MM.1S (cell line): ENCODE results near the gene SYT9.

ENCODE experiments used
- DNase-seq: peaks from one replicate; pipeline ENCODE4 v3.0.0-alpha.2; 2015
- H2AFZ ChIP-seq: fragments of 300-600 bp; sonication (generic); 2 replicates; pipeline ENCODE4 v1.6.0; 2016; ENCODE audit warnings: antibody characterized with exemption, low read length
- H3F3A ChIP-seq: fragments of 300-600 bp; sonication (generic); 2 replicates; pipeline ENCODE4 v1.6.1; 2016; ENCODE audit warnings: mild to moderate bottlenecking, antibody characterized with exemption, low read length, moderate library complexity, mixed read lengths; ENCODE audit not compliant: insufficient read depth
- H3K27ac ChIP-seq: fragments of 300-600 bp; sonication (generic); 2 replicates; pipeline ENCODE4 v1.5.1; 2016; ENCODE audit warnings: mild to moderate bottlenecking, low read length
- H3K27me3 ChIP-seq: fragments of 300-600 bp; sonication (generic); replicated peaks from 2 replicates; pipeline ENCODE4 v1.6.0; 2016; ENCODE audit warnings: low read length; ENCODE audit not compliant: insufficient read depth
- H3K36me3 ChIP-seq: fragments of 300-600 bp; sonication (generic); replicated peaks from 2 replicates; pipeline ENCODE4 v1.6.1; 2016; ENCODE audit warnings: mild to moderate bottlenecking, low read length, mixed read lengths; ENCODE audit not compliant: insufficient read depth
- H3K4me1 ChIP-seq: fragments of 300-600 bp; sonication (generic); 2 replicates; pipeline ENCODE4 v1.6.1; 2016; ENCODE audit warnings: low read length, mixed read lengths
- H3K4me2 ChIP-seq: fragments of 300-600 bp; sonication (generic); 2 replicates; pipeline ENCODE4 v1.6.0; 2016; ENCODE audit warnings: low read depth, low read length
- H3K4me3 ChIP-seq: fragments of 300-600 bp; sonication (generic); 2 replicates; pipeline ENCODE4 v1.5.1; 2016; ENCODE audit warnings: low read length, mixed read lengths
- H3K79me2 ChIP-seq: fragments of 300-600 bp; sonication (generic); 2 replicates; pipeline ENCODE4 v1.6.1; 2016; ENCODE audit warnings: mixed run types, low read length, mixed read lengths
- H3K9ac ChIP-seq: fragments of 300-600 bp; sonication (generic); 2 replicates; pipeline ENCODE4 v1.6.1; 2016; ENCODE audit warnings: low read length, mixed read lengths
- H3K9me2 ChIP-seq: fragments of 300-600 bp; sonication (generic); replicated peaks from 2 replicates; pipeline ENCODE4 v1.6.1; 2016; ENCODE audit warnings: mild to moderate bottlenecking, low read length, mixed read lengths; ENCODE audit not compliant: insufficient read depth
- H3K9me3 ChIP-seq: fragments of 300-600 bp; sonication (generic); replicated peaks from 2 replicates; pipeline ENCODE4 v1.6.1; 2016; ENCODE audit warnings: mild to moderate bottlenecking, low read length, mixed read lengths; ENCODE audit not compliant: insufficient read depth
- H4K20me1 ChIP-seq: fragments of 300-600 bp; sonication (generic); 2 replicates; pipeline ENCODE4 v1.6.1; 2016; ENCODE audit warnings: mild to moderate bottlenecking, low read length, moderate library complexity, mixed read lengths; ENCODE audit not compliant: insufficient read depth
- CTCF ChIP-seq: fragments of 300-600 bp; sonication (generic); IDR thresholded peaks from 2 replicates; pipeline ENCODE4 v1.5.1; 2016; ENCODE audit warnings: antibody characterized with exemption, low read length, mixed read lengths
- EZH2 ChIP-seq: fragments of 300-600 bp; sonication (generic); optimal IDR thresholded peaks from 2 replicates; pipeline ENCODE3; 2017; ENCODE audit warnings: low read depth, mild to moderate bottlenecking, antibody characterized with exemption, low read length, mixed read lengths
- EZH2phosphoT487 ChIP-seq: fragments of 300-600 bp; sonication (generic); IDR thresholded peaks from 2 replicates; pipeline ENCODE4 v1.6.1; 2018; ENCODE audit warnings: antibody characterized with exemption, low read length

SYT9 gene

GRCh38 chr11:7239877-7240276 lies 11.8 kb upstream of the SYT9 start:
- Histone ChIP-seq H3K4me1 (no peaks in the 10 kb centered on the region), H3F3A (no peaks in the 10 kb centered on the region), H3K9ac (no peak overlapping the region), H3K9me2 (no peaks in the 10 kb centered on the region), H3K27me3 (no peaks in the 10 kb centered on the region), H3K36me3 (no peaks in the 10 kb centered on the region), H2AFZ (no peak overlapping the region), H3K9me3 (no peaks in the 10 kb centered on the region), H3K4me2 (no peak overlapping the region), H4K20me1 (no peaks in the 10 kb centered on the region), H3K79me2 (no peaks in the 10 kb centered on the region), H3K4me3 (no peak overlapping the region), H3K27ac (no peak overlapping the region)
- DNase-seq = no peak
- TF ChIP-seq EZH2phosphoT487 = no peak
- TF ChIP-seq CTCF = no peak
- TF ChIP-seq EZH2 = no peak

GRCh38 chr11:7245341-7245740 lies 6.4 kb upstream of the SYT9 start:
- Histone ChIP-seq H3K4me2 (no peak overlapping the region), H3K9ac (no peak overlapping the region)

DNA sequence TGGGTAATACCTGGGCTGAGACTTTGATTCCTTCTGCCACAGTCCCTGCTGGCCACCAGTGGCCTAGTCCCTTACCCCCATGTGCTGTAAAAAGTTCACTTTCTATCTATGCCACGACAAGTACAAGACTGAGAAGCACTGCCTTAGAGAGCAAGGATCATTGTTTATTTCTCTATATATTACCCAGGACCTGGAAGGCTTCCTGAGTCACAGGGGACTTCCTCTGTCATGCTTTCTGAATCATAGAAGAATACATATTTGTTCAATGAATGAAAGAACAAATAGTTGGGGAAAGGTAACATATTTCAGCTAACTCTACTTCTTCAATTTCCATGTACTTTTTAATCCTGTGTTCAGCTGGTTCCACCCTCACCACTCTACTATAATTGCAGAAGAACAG lies 5.5 kb upstream of the SYT9 start:
- H3K27ac ChIP-seq = no peak overlapping the region
- no peaks in the 10 kb centered on the region for H4K20me1 ChIP-seq
- TF ChIP-seq EZH2 = no peak
- no peak for TF ChIP-seq EZH2phosphoT487
- TF ChIP-seq CTCF = no peak
- no peaks in the 10 kb centered on the region for H3F3A ChIP-seq
- H3K4me2 ChIP-seq = no peak overlapping the region
- H3K9me2 ChIP-seq = no peaks in the 10 kb centered on the region
- H3K9me3 ChIP-seq = no peaks in the 10 kb centered on the region
- no peaks in the 10 kb centered on the region for H3K36me3 ChIP-seq
- no peaks in the 10 kb centered on the region for H3K27me3 ChIP-seq
- H3K4me1 ChIP-seq = no peaks in the 10 kb centered on the region
- DNase-seq = no peak
- no peak overlapping the region for H3K9ac ChIP-seq
- H3K79me2 ChIP-seq = no peaks in the 10 kb centered on the region
- no peak overlapping the region for H2AFZ ChIP-seq
- no peak overlapping the region for H3K4me3 ChIP-seq

More at GRCh38 chr11:7245341-7245740, 6.4 kb upstream of the SYT9 start:
- Histone ChIP-seq H4K20me1 (no peaks in the 10 kb centered on the region), H3K4me3 (no peak overlapping the region), H3F3A (no peaks in the 10 kb centered on the region), H3K27ac (no peak overlapping the region), H3K4me1 (no peaks in the 10 kb centered on the region), H3K27me3 (no peaks in the 10 kb centered on the region), H3K79me2 (no peaks in the 10 kb centered on the region), H3K9me3 (no peaks in the 10 kb centered on the region), H3K36me3 (no peaks in the 10 kb centered on the region), H3K9me2 (no peaks in the 10 kb centered on the region), H2AFZ (no peak overlapping the region)
- no peak for DNase-seq
- TF ChIP-seq EZH2phosphoT487 (no peak), CTCF (no peak), EZH2 (no peak)
